K562 (cell line): ENCODE measurements around the gene GPHA2. TPM values are rescaled to one million over a fixed set of nuclear protein-coding genes. Genes with fewer than 3 reads are reported as not detected.

Experiments used
- AFF4 ChIP-seq: sonication (generic); formaldehyde crosslinking; IDR thresholded peaks from 2 replicates; pipeline ENCODE4 v1.8.0; 2023; ENCODE audit warnings: mild to moderate bottlenecking, missing genetic modification reagents
- ELK1 ChIP-seq: sonication (generic); formaldehyde crosslinking; IDR thresholded peaks from 2 replicates; pipeline ENCODE4 v1.8.1; 2022; ENCODE audit warnings: missing genetic modification reagents
- SIN3A ChIP-seq, 2 experiments: fragments of 150-350 bp in 1 of 2; IDR thresholded peaks; 2 replicates each; pipeline ENCODE4 v1.6.1; 2011 to 2016; ENCODE audit warnings: borderline replicate concordance in 2 of 2, low read depth in 2 of 2, low read length in 2 of 2, mild to moderate bottlenecking in 2 of 2, moderate library complexity in 2 of 2; ENCODE audit not compliant: control insufficient read depth in 1 of 2
- TBP ChIP-seq: optimal IDR thresholded peaks from 2 replicates; pipeline ENCODE3; 2011; ENCODE audit warnings: low read depth, low read length, improper control_type of control experiment
- ZNF316 ChIP-seq: fragments of 450-650 bp; IDR thresholded peaks from 2 replicates; pipeline ENCODE4 v1.6.1; 2016
- polyA plus RNA-seq, 8 experiments: library from polyadenylated mRNA; depleted of rRNA in 4 of 8; stranded (reverse) in 5 of 8; unstranded in 3 of 8; fragments of >200 nt; fragmentation: Nextera tagmentation in 2 of 8; fragmentation: Illumina TruSeq in 1 of 8; extraction: Ambion mirVana in 2 of 8; extraction: Trizol in 1 of 8; gene quantifications; 2 replicates each; pipeline versions ENCODE4 v1.2.1 to v1.2.3, GENCODE V29; 2011 to 2014; ENCODE audit warnings: inconsistent platforms in 1 of 8, missing spikeins in 1 of 8
- total RNA-seq, 7 experiments: library from RNA; depleted of rRNA in 6 of 7; stranded (reverse); fragments of >200 nt in 6 of 7; fragmentation: Illumina TruSeq in 2 of 7; extraction: Trizol in 2 of 7; gene quantifications; 2 replicates each; pipeline versions ENCODE4 v1.2.1 to v1.2.3, GENCODE V29; 2011 to 2021; ENCODE audit warnings: low replicate concordance in 1 of 7

GPHA2 gene
- total and polyA plus RNA-seq, 9 of the 15 experiments (the other 6 are each of a cell fraction or from before 2014, with no cell fraction given) = 0.17 to 0.22 TPM; not detected in 7

- TF ChIP-seq ELK1 (CRISPR knock-in tag) (no peak), ZNF316 (no peak), TBP (no peak), SIN3A (IDR thresholded peaks at IDR 0.05; ENCODE audit: borderline replicate concordance in 2 of 2, control insufficient read depth in 1 of 2, low read depth in 2 of 2, low read length in 2 of 2) (0 out of 4 replicates have a peak, but pooled peaks of 1 of the 2 experiments have one; percentile 23), AFF4 (CRISPR knock-in tag) (no peak)
Measured at GRCh38 chr11:64915376-64915887, 20.3 kb downstream of the GPHA2 start (continued).
